ENCODE data around the gene PINLYP.

DNA sequence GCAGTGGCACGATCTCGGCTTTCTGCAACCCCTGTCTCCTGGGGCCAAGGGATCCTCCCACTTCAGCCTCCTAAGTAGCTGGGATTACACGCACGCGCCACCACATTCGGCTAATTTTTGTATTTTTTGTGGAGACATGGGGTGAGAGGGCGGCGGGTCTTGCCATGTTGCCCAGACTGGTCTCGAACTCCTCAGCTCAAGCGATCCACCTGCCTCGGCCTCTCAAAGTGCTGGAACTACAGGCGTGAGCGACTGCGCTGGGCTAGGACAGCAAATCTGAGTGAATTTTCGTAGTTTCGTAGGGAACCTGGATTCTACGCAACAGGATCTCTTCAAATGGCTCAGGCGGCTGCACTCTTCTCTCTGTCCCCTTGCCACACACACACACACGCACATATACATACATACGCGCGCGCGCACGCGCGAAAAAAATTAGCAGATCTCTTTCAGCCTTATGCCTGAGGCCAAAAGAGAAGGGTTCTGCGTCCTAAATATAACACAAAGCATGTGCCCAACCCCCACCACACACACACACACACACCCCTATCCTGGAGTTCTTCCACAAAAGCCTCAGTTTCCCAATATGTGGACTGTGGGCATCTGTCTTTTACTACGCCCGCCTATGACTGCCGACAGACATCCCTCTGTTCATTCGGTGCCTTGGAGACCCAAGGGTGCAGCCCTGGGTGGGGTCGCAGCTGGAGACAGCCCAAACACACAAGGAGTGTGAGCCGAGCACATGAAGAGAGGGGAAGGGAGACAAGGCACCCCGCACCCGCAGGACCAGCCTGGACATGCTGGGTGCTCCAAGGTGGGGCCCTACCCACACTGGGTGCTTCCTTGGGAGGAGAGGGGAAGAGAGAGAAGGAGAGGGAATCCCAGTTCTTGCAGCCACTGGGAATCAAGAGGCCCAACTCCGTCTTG, 616 bp downstream of the PINLYP start:
- TF ChIP-seq, protein P1, sequence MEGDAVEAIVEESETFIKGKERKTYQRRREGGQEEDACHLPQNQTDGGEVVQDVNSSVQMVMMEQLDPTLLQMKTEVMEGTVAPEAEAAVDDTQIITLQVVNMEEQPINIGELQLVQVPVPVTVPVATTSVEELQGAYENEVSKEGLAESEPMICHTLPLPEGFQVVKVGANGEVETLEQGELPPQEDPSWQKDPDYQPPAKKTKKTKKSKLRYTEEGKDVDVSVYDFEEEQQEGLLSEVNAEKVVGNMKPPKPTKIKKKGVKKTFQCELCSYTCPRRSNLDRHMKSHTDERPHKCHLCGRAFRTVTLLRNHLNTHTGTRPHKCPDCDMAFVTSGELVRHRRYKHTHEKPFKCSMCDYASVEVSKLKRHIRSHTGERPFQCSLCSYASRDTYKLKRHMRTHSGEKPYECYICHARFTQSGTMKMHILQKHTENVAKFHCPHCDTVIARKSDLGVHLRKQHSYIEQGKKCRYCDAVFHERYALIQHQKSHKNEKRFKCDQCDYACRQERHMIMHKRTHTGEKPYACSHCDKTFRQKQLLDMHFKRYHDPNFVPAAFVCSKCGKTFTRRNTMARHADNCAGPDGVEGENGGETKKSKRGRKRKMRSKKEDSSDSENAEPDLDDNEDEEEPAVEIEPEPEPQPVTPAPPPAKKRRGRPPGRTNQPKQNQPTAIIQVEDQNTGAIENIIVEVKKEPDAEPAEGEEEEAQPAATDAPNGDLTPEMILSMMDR (IDR thresholded peaks at IDR 0.05; ENCODE audit: insufficient read depth, low read length) = no peak
- TF ChIP-seq GABPA (IDR thresholded peaks at IDR 0.05; ENCODE audit: low read depth) = no peak
- no peak for TF ChIP-seq POLR2AphosphoS5 (IDR thresholded peaks at IDR 0.05; ENCODE audit: low read depth)
